ENCODE results near the gene COL28A1.

- TF ChIP-seq, protein P1, sequence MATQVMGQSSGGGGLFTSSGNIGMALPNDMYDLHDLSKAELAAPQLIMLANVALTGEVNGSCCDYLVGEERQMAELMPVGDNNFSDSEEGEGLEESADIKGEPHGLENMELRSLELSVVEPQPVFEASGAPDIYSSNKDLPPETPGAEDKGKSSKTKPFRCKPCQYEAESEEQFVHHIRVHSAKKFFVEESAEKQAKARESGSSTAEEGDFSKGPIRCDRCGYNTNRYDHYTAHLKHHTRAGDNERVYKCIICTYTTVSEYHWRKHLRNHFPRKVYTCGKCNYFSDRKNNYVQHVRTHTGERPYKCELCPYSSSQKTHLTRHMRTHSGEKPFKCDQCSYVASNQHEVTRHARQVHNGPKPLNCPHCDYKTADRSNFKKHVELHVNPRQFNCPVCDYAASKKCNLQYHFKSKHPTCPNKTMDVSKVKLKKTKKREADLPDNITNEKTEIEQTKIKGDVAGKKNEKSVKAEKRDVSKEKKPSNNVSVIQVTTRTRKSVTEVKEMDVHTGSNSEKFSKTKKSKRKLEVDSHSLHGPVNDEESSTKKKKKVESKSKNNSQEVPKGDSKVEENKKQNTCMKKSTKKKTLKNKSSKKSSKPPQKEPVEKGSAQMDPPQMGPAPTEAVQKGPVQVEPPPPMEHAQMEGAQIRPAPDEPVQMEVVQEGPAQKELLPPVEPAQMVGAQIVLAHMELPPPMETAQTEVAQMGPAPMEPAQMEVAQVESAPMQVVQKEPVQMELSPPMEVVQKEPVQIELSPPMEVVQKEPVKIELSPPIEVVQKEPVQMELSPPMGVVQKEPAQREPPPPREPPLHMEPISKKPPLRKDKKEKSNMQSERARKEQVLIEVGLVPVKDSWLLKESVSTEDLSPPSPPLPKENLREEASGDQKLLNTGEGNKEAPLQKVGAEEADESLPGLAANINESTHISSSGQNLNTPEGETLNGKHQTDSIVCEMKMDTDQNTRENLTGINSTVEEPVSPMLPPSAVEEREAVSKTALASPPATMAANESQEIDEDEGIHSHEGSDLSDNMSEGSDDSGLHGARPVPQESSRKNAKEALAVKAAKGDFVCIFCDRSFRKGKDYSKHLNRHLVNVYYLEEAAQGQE (IDR thresholded peaks at IDR 0.05; ENCODE audit: insufficient read depth in 1 of 2, low read depth in 2 of 2, low read length in 2 of 2): no peak
- TF ChIP-seq POLR2AphosphoS5 (IDR thresholded peaks at IDR 0.05; ENCODE audit: low read depth, low read length): no peak
- TF ChIP-seq SIN3A (IDR thresholded peaks at IDR 0.05; ENCODE audit: borderline replicate concordance, insufficient read depth, low read length): no peak
- no peak for TF ChIP-seq FOXP2 (optimal IDR thresholded peaks at IDR 0.05; ENCODE audit: borderline replicate concordance, extremely low read depth, extremely low read length, insufficient read depth)
- TF ChIP-seq TAF1 (IDR thresholded peaks at IDR 0.05; ENCODE audit: borderline replicate concordance, insufficient read depth, low read length): no peak
These were observed 30.6 kb downstream of the COL28A1 start for GRCh38 chr7:7504910-7505704.

All from PFSK-1 (cell line).